ENCODE results near the gene SLC24A3. TPM values are rescaled to one million over a fixed set of nuclear protein-coding genes. Genes with fewer than 3 reads are reported as not detected.

Gene SLC24A3
- total RNA-seq, 1 experiment from 2014 or later: not detected

- in situ Hi-C loops (cut with HindIII; ENCODE audit: low pct_unique_long_range_greater_than_20kb, low sequenced_read_pairs): no loop called here
- Histone ChIP-seq H3K27me3 (ENCODE audit: control insufficient read depth, insufficient read depth, low read length) (no peaks in the 10 kb centered on the region), H3K36me3 (ENCODE audit: control insufficient read depth, insufficient read depth, low read length) (no peaks in the 10 kb centered on the region), H3K4me1 (ENCODE audit: control insufficient read depth, insufficient read depth, low read length) (no peaks in the 10 kb centered on the region), H3K4me3 (ENCODE audit: low read depth in 2 of 2, low read length in 2 of 2) (no peak overlapping the region), H3K9me3 (ENCODE audit: control insufficient read depth, insufficient read depth, low read depth, low read length) (no peaks in the 10 kb centered on the region), H3K27ac (ENCODE audit: low read length) (no peak overlapping the region)
- no peak for ATAC-seq
- POLR2A ChIA-PET: no interaction called here
- BruUV-seq (replicated peaks): no TSS peak
- intact Hi-C loops (cut with micrococcal nuclease; ENCODE audit: unreplicated experiment): no loop called here
- TF ChIP-seq, protein P1, sequence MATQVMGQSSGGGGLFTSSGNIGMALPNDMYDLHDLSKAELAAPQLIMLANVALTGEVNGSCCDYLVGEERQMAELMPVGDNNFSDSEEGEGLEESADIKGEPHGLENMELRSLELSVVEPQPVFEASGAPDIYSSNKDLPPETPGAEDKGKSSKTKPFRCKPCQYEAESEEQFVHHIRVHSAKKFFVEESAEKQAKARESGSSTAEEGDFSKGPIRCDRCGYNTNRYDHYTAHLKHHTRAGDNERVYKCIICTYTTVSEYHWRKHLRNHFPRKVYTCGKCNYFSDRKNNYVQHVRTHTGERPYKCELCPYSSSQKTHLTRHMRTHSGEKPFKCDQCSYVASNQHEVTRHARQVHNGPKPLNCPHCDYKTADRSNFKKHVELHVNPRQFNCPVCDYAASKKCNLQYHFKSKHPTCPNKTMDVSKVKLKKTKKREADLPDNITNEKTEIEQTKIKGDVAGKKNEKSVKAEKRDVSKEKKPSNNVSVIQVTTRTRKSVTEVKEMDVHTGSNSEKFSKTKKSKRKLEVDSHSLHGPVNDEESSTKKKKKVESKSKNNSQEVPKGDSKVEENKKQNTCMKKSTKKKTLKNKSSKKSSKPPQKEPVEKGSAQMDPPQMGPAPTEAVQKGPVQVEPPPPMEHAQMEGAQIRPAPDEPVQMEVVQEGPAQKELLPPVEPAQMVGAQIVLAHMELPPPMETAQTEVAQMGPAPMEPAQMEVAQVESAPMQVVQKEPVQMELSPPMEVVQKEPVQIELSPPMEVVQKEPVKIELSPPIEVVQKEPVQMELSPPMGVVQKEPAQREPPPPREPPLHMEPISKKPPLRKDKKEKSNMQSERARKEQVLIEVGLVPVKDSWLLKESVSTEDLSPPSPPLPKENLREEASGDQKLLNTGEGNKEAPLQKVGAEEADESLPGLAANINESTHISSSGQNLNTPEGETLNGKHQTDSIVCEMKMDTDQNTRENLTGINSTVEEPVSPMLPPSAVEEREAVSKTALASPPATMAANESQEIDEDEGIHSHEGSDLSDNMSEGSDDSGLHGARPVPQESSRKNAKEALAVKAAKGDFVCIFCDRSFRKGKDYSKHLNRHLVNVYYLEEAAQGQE (IDR thresholded peaks at IDR 0.05; ENCODE audit: insufficient read depth in 1 of 2, low read depth in 2 of 2, low read length in 1 of 2): no peak
- TF ChIP-seq TCF7L2 (IDR thresholded peaks at IDR 0.05; ENCODE audit: low read depth, low read length) (no peak), POLR2AphosphoS5 (IDR thresholded peaks at IDR 0.05; ENCODE audit: low read depth, low read length) (no peak), SIN3A (IDR thresholded peaks at IDR 0.05; ENCODE audit: borderline replicate concordance, insufficient read depth, low read depth, low read length) (no peak)
- TF ChIP-seq, protein P2, sequence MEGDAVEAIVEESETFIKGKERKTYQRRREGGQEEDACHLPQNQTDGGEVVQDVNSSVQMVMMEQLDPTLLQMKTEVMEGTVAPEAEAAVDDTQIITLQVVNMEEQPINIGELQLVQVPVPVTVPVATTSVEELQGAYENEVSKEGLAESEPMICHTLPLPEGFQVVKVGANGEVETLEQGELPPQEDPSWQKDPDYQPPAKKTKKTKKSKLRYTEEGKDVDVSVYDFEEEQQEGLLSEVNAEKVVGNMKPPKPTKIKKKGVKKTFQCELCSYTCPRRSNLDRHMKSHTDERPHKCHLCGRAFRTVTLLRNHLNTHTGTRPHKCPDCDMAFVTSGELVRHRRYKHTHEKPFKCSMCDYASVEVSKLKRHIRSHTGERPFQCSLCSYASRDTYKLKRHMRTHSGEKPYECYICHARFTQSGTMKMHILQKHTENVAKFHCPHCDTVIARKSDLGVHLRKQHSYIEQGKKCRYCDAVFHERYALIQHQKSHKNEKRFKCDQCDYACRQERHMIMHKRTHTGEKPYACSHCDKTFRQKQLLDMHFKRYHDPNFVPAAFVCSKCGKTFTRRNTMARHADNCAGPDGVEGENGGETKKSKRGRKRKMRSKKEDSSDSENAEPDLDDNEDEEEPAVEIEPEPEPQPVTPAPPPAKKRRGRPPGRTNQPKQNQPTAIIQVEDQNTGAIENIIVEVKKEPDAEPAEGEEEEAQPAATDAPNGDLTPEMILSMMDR (IDR thresholded peaks at IDR 0.05): no peak
- no peak for DNase-seq (ENCODE audit: low read depth, low spot score)
- CTCF ChIA-PET: no interaction called here
These were observed 555.9 kb downstream of the SLC24A3 start for GRCh38 chr20:19768325-19768842.

- ATAC-seq (no peak), DNase-seq (ENCODE audit: low read depth, low spot score) (no peak)
- TF ChIP-seq, protein P1 (IDR thresholded peaks at IDR 0.05; ENCODE audit: insufficient read depth in 1 of 2, low read depth in 2 of 2, low read length in 1 of 2): no peak
- TF ChIP-seq POLR2AphosphoS5 (IDR thresholded peaks at IDR 0.05; ENCODE audit: low read depth, low read length): no peak
- TF ChIP-seq TCF7L2 (IDR thresholded peaks at IDR 0.05; ENCODE audit: low read depth, low read length): no peak
- TF ChIP-seq, protein P2 (IDR thresholded peaks at IDR 0.05): no peak
- TF ChIP-seq SIN3A (IDR thresholded peaks at IDR 0.05; ENCODE audit: borderline replicate concordance, insufficient read depth, low read depth, low read length): no peak
- ChIA-PET POLR2A (interaction anchor here (0.7 kb wide), 1 partner anchor 16 kb away, joined by 3 read pairs; no protein-coding TSS in a partner anchor), CTCF (no interaction called here)
- no peak overlapping the region for H3K27ac ChIP-seq (ENCODE audit: low read length)
- intact Hi-C loops (cut with micrococcal nuclease; ENCODE audit: unreplicated experiment): no loop called here
- H3K9me3 ChIP-seq (ENCODE audit: control insufficient read depth, insufficient read depth, low read depth, low read length): no peaks in the 10 kb centered on the region
- H3K27me3 ChIP-seq (ENCODE audit: control insufficient read depth, insufficient read depth, low read length): no peaks in the 10 kb centered on the region
- no peaks in the 10 kb centered on the region for H3K36me3 ChIP-seq (ENCODE audit: control insufficient read depth, insufficient read depth, low read length)
- no peak overlapping the region for H3K4me3 ChIP-seq (ENCODE audit: low read depth in 2 of 2, low read length in 2 of 2)
- no TSS peak for BruUV-seq (replicated peaks)
- H3K4me1 ChIP-seq (ENCODE audit: control insufficient read depth, insufficient read depth, low read length): no peaks in the 10 kb centered on the region
- in situ Hi-C loops (cut with HindIII; ENCODE audit: low pct_unique_long_range_greater_than_20kb, low sequenced_read_pairs): no loop called here
These were observed 557.1 kb downstream of the SLC24A3 start for GRCh38 chr20:19769507-19769906.

Measured in Panc1 (cell line).